GM18526 (cell line): Measurements from ENCODE around the gene TMEM60.

Experiments
- POLR2A ChIP-seq: IDR thresholded peaks from 3 replicates; pipeline ENCODE4 v1.6.1; 2011; ENCODE audit not compliant: insufficient read length; ENCODE audit errors: extremely low read depth

TMEM60 gene

GRCh38 chr7:77823787-77824186 lies 25.6 kb upstream of the TMEM60 start:
- TF ChIP-seq POLR2A, result no peak

- no peak for TF ChIP-seq POLR2A
Measured at GRCh38 chr7:77822269-77822668, 24.0 kb upstream of the TMEM60 start.

- TF ChIP-seq POLR2A, result no peak
Measured at GRCh38 chr7:77820967-77821366, 22.7 kb upstream of the TMEM60 start.

- TF ChIP-seq POLR2A, result no peak
Measured at GRCh38 chr7:77819021-77819420, 20.8 kb upstream of the TMEM60 start.

- TF ChIP-seq POLR2A, result no peak
Measured at GRCh38 chr7:77813180-77813579, 14.9 kb upstream of the TMEM60 start.

- TF ChIP-seq POLR2A, result no peak
Measured at GRCh38 chr7:77812290-77812685, 14.1 kb upstream of the TMEM60 start.

GRCh38 chr7:77811516-77812289 lies 13.5 kb upstream of the TMEM60 start:
- no peak for TF ChIP-seq POLR2A

- no peak for TF ChIP-seq POLR2A
Measured at GRCh38 chr7:77808517-77808916, 10.3 kb upstream of the TMEM60 start.

- no peak for TF ChIP-seq POLR2A
Measured at GRCh38 chr7:77806425-77806824, 8.2 kb upstream of the TMEM60 start.

- TF ChIP-seq POLR2A, result no peak
Measured at GRCh38 chr7:77802557-77803405, 4.5 kb upstream of the TMEM60 start.

GRCh38 chr7:77800730-77801129 lies 2.5 kb upstream of the TMEM60 start:
- no peak for TF ChIP-seq POLR2A

GRCh38 chr7:77800158-77800557 lies 1.9 kb upstream of the TMEM60 start:
- TF ChIP-seq POLR2A, result no peak

- TF ChIP-seq POLR2A, result no peak
Measured at GRCh38 chr7:77799078-77799964, 1.1 kb upstream of the TMEM60 start.

GRCh38 chr7:77797734-77798393 lies 370 bp downstream of the TMEM60 start:
- TF ChIP-seq POLR2A, result no peak

GRCh38 chr7:77796960-77797359 lies 1.3 kb downstream of the TMEM60 start:
- TF ChIP-seq POLR2A, result no peak

- no peak for TF ChIP-seq POLR2A
Measured at GRCh38 chr7:77796109-77796508, 2.1 kb downstream of the TMEM60 start.
